GM21529 (cell line): ENCODE results near the gene VEGFA.

ENCODE experiments used
- ATAC-seq: cut with Tn5 transposase; IDR thresholded peaks from one replicate; pipeline ENCODE4 v1.9.1; 2021; ENCODE audit not compliant: unreplicated experiment

VEGFA gene

DNA sequence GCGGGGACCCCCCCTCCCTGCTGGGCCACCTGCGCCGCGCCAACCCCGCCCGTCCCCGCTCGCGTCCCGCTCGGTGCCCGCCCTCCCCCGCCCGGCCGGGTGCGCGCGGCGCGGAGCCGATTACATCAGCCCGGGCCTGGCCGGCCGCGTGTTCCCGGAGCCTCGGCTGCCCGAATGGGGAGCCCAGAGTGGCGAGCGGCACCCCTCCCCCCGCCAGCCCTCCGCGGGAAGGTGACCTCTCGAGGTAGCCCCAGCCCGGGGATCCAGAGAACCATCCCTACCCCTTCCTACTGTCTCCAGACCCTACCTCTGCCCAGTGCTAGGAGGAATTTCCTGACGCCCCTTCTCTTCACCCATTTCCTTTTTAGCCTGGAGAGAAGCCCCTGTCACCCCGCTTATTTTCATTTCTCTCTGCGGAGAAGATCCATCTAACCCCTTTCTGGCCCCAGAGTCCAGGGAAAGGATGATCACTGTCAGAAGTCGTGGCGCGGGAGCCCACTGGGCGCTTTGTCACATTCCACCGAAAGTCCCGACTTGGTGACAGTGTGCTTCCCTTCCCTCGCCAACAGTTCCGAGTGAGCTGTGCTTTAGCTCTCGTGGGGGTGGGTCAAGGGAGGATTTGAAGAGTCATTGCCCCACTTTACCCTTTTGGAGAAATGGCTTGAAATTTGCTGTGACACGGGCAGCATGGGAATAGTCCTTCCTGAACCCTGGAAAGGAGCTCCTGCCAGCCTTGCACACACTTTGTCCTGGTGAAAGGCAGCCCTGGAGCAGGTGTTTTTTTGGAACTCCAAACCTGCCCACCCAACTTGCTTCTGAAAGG, 2.1 kb downstream of the VEGFA start:
- no peak for ATAC-seq

DNA sequence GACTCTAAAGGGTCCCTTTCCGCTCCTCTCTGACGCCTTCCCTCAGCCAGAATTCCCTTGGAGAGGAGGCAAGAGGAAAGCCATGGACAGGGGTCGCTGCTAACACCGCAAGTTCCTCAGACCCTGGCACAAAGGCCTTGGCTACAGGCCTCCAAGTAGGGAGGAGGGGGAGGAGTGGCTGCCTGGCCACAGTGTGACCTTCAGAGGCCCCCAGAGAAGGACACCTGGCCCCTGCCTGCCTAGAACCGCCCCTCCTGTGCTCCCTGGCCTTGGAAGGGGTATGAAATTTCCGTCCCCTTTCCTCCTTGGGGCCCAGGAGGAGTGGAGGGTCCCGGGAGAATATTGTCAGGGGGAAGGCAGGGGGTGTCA, 2.7 kb downstream of the VEGFA start:
- no peak for ATAC-seq

DNA sequence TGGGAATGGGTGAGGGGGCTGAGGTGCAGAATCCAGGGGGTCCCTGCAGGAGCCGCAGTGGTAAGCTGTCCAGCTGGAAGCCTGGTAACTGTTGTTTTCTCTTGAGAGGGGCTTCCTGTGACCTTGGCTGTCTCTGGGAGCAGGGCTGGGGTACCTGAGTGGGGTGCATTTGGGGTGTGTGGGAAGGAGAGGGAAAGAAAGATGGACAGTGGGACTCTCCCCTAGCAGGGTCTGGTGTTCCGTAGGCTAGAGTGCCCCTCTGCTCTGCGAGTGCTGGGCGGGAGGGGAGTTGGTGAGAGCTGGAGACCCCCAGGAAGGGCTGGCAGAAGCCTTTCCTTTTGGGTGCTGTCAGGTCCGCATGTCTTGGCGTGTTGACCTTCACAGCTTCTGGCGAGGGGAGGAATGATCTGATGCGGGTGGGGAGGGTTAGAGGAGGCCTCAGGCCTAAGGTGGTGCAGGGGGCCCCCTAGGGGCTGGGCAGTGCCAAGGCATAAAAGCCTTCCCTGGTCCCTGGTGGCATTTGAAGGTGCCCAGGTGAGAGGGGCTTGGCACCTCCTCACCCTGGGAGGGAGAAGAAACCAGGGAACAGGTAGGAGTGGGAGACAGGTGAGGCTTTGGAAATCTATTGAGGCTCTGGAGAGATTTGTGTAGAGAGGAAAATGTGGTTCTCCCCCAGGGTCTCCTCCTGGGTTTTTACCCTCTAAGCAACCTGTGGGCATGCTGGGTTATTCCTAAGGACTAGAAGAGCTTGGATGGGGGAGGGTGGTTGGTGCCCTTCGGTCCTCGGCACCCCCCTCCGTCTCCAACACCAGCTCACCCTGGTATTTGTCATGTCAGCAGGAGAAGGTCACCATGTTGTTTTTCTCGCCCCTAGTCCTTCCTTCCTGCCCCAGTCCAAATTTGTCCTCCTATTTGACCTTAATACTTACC, 3.3 kb downstream of the VEGFA start:
- ATAC-seq, result peak; percentile 19

DNA sequence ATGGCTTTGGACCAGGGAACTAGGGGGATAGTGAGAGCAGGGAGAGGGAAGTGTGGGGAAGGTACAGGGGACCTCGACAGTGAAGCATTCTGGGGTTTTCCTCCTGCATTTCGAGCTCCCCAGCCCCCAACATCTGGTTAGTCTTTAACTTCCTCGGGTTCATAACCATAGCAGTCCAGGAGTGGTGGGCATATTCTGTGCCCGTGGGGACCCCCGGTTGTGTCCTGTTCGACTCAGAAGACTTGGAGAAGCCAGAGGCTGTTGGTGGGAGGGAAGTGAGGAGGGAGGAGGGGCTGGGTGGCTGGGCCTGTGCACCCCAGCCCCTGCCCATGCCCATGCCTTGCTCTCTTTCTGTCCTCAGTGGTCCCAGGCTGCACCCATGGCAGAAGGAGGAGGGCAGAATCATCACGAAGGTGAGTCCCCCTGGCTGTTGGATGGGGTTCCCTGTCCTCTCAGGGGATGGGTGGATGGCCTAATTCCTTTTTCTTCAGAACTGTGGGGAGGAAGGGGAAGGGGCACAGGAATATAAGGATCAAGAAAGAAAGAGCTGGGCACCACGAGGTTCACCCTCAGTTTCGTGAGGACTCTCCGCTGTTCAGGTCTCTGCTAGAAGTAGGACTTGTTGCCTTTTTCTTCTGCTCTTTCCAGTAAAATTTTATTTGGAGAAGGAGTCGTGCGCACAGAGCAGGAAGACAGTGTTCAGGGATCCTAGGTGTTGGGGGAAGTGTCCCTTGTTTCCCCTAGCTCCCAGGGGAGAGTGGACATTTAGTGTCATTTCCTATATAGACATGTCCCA, 4.2 kb downstream of the VEGFA start:
- no peak for ATAC-seq

DNA sequence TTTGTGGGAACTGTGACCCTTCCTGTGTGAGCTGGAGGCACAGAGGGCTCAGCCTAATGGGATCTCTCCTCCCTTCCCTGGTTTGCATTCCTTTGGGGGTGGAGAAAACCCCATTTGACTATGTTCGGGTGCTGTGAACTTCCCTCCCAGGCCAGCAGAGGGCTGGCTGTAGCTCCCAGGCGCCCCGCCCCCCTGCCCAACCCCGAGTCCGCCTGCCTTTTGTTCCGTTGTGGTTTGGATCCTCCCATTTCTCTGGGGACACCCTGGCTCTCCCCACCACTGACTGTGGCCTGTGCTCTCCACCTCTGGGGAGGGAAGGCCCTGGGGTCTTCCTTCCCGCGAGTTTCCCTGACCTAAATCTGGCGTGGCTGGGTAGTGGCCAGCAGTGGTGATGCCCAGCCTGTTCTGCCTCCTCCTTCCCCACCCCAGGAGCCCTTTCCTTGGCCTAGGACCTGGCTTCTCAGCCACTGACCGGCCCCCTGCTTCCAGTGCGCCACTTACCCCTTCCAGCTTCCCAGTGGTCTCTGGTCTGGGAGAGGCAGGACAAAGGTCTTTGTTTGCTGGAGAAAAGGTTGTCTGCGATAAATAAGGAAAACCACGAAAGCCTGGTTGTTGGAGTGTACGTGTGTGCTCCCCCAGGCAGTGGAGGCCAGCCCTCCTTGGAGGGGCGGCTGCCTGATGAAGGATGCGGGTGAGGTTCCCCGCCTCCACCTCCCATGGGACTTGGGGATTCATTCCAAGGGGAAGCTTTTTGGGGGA, 4.9 kb downstream of the VEGFA start:
- ATAC-seq, result no peak

DNA sequence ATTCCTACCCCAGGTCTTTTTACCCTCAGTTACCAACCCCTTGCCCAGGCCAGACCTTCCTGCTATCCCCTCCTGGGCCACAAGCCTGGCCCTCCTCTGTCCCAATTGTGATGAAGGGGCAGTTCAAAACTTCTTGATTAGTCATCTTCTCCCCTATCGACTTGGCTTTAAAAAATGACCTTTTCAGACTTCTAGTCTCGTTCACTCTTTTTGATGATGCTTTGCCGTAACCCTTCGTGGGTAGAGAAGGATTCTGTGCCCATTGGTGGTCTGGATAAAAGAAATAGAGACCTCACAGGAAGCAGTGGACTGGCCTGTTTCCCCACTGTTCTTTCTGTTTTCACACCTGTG, 5.5 kb downstream of the VEGFA start:
- no peak for ATAC-seq

DNA sequence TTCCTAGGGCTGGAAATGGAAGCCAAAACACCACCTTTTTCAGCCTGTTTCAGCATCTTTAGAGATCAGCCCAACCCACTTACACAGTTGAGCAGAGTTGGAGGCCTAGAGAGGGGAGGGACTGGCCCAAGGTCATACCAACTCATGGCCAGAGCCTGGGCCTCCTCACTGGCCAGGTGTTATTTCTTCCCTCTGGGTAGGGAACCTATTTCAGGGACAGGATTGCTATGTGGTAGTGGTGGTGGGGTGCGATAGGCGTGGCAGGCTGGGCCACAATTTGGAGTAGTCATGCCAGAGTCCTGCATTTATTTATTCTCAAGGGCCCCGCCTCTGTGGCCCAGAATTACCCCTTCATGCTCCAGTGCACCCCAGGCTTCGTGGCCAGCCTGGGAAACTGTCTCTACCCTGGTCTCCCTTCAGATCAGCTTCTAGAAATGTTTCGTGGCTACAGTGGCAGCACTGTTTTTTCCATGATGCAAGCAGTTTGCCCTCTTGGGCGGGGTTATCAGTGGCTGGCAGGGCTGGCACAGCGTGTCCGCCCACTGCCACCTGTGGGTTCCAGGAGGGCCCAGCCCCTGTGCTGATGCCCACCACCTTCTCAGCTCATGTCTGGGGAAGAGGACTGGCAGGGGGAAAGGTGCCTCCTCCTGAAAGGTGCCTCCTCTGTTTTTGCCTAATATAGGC, 6.2 kb downstream of the VEGFA start:
- ATAC-seq, result no peak

DNA sequence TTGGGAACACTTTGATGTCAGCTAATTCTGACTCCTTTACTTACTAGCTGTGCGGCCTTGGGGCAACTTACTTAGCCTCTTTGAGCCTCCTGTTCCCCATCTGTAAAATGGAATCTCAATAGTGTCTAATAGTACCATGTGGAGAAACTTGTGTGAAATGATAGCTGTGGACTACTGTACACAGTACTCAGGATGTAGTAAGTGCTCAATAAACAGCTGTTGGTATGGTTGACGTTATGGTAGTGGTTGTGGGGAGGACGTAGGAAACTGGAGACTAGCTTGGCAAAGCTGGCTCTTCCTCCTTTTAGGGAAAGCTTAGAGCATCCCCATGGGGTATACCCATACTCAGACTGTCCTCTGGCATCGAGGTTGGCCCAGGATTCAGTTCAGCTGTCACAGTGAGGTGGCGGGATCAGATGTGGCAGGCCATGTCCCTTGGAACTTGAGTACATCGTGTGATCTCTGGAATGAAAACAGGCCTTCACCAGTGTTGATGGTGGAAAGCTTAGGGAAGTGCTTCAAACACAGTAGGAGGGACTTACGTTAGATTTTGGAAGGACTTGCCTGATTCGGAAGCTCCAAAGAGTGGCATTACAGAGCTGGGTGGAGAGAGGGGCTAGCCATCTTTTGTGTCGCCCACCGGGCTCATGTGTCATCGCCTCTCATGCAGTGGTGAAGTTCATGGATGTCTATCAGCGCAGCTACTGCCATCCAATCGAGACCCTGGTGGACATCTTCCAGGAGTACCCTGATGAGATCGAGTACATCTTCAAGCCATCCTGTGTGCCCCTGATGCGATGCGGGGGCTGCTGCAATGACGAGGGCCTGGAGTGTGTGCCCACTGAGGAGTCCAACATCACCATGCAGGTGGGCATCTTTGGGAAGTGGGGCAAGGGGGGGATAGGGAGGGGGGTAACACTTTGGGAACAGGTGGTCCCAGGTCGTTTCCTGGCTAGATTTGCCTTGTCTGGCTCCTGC, 7.1 kb downstream of the VEGFA start:
- ATAC-seq, result no peak

DNA sequence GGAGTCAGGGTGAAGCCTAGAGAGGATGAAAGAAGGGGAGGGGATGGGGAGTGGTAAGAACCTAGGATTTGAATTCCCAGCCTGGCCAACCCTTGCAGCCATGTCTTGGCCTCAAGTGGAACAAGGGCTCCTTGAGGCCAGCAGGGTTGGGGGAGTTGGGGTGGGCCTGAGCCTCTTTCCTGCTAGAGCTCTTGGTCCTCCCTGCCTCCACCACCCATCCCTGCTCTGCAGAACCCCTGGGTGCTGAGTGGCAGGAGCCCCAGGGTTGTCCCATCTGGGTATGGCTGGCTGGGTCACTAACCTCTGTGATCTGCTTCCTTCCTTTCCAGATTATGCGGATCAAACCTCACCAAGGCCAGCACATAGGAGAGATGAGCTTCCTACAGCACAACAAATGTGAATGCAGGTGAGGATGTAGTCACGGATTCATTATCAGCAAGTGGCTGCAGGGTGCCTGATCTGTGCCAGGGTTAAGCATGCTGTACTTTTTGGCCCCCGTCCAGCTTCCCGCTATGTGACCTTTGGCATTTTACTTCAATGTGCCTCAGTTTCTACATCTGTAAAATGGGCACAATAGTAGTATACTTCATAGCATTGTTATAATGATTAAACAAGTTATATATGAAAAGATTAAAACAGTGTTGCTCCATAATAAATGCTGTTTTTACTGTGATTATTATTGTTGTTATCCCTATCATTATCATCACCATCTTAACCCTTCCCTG, 8.3 kb downstream of the VEGFA start:
- no peak for ATAC-seq

DNA sequence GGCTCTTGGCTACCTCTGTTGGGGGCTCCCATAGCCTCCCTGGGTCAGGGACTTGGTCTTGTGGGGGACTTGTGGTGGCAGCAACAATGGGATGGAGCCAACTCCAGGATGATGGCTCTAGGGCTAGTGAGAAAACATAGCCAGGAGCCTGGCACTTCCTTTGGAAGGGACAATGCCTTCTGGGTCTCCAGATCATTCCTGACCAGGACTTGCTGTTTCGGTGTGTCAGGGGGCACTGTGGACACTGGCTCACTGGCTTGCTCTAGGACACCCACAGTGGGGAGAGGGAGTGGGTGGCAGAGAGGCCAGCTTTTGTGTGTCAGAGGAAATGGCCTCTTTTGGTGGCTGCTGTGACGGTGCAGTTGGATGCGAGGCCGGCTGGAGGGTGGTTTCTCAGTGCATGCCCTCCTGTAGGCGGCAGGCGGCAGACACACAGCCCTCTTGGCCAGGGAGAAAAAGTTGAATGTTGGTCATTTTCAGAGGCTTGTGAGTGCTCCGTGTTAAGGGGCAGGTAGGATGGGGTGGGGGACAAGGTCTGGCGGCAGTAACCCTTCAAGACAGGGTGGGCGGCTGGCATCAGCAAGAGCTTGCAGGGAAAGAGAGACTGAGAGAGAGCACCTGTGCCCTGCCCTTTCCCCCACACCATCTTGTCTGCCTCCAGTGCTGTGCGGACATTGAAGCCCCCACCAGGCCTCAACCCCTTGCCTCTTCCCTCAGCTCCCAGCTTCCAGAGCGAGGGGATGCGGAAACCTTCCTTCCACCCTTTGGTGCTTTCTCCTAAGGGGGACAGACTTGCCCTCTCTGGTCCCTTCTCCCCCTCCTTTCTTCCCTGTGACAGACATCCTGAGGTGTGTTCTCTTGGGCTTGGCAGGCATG, 9.2 kb downstream of the VEGFA start:
- ATAC-seq, result no peak

DNA sequence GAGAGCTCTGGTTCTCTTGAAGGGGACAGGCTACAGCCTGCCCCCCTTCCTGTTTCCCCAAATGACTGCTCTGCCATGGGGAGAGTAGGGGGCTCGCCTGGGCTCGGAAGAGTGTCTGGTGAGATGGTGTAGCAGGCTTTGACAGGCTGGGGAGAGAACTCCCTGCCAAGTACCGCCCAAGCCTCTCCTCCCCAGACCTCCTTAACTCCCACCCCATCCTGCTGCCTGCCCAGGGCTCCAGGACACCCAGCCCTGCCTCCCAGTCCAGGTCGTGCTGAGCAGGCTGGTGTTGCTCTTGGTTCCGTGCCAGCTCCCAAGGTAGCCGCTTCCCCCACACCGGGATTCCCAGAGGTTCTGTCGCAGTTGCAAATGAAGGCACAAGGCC, 9.8 kb downstream of the VEGFA start:
- no peak for ATAC-seq

DNA sequence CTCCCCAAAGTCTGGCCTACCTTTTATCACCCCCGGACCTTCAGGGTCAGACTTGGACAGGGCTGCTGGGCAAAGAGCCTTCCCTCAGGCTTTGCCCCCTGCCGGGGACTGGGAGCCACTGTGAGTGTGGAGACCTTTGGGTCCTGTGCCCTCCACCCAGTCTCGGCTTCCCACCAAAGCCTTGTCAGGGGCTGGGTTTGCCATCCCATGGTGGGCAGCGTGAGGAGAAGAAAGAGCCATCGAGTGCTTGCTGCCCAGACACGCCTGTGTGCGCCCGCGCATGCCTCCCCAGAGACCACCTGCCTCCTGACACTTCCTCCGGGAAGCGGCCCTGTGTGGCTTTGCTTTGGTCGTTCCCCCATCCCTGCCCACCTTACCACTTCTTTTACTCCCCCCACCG, 10.3 kb downstream of the VEGFA start:
- no peak for ATAC-seq

DNA sequence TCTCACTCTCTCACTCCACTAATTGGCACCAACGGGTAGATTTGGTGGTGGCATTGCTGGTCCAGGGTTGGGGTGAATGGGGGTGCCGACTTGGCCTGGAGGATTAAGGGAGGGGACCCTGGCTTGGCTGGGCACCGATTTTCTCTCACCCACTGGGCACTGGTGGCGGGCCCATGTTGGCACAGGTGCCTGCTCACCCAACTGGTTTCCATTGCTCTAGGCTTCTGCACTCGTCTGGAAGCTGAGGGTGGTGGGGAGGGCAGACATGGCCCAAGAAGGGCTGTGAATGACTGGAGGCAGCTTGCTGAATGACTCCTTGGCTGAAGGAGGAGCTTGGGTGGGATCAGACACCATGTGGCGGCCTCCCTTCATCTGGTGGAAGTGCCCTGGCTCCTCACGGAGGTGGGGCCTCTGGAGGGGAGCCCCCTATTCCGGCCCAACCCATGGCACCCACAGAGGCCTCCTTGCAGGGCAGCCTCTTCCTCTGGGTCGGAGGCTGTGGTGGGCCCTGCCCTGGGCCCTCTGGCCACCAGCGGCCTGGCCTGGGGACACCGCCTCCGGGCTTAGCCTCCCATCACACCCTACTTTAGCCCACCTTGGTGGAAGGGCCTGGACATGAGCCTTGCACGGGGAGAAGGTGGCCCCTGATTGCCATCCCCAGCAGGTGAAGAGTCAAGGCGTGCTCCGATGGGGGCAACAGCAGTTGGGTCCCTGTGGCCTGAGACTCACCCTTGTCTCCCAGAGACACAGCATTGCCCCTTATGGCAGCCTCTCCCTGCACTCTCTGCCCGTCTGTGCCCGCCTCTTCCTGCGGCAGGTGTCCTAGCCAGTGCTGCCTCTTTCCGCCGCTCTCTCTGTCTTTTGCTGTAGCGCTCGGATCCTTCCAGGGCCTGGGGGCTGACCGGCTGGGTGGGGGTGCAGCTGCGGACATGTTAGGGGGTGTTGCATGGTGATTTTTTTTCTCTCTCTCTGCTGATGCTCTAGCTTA, 11.2 kb downstream of the VEGFA start:
- no peak for ATAC-seq

DNA sequence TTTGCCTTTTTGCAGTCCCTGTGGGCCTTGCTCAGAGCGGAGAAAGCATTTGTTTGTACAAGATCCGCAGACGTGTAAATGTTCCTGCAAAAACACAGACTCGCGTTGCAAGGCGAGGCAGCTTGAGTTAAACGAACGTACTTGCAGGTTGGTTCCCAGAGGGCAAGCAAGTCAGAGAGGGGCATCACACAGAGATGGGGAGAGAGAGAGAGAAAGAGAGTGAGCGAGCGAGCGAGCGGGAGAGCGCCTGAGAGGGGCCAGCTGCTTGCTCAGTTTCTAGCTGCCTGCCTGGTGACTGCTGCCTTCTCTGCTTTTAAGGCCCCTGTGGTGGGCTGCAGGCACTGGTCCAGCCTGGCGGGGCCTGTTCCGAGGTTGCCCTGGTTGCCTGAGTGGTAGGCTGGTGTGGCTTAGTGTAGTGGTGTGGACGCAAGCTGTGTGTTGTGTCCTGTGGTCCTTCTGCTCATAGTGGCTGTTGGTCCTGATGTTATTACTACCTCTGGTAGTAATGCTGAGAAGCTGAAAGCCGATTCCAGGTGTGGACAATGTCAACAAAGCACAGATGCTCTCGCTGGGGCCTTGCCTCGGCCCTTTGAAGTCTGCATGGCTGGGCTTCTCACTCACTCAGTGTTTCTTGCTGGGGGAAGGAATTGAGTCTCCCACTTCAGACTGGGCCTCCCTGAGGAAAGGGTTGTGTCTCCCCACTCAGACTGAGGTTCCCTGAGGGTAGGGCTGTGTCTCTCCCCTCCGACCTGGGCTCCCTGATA, 12.1 kb downstream of the VEGFA start:
- ATAC-seq, result no peak

DNA sequence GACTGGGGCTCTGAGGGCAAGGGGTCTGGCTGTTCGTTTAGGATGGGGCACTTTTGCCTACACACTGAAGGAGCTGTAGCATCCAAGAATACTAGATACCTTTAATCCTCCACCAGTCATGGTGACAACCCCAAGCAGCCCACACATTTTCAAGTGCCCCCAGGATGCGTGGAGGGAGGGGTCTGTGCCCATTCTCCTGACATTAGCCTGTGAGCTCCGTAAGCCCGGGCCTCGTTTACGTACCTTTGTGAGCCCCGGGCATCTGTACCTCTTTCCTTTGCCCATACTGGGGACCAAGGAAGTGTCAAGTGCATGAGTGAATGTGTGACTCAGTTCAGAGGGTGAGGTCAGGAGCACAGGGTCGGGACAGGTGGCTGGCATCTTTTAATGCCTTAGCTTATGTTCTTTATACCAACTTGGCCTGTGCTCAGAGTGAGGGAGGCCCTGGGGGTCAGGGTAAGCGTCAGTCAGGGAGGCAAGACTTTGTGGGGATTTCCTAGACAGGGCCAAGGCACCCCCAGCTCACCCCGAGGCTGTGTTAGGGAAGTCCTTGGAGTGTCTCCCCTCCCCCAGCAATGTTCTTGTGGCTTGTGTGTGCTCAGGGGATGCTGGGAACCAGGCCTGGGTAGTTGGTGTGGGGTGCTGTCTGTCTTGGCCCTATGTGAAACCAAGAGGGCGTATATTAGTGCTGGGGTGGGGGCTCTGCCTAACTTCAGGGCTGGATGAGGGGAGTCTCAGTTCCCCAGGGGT, 12.9 kb downstream of the VEGFA start:
- ATAC-seq, result no peak
